Fibroblast of the aortic adventitia (primary cell): ENCODE data around the gene UBE2E2. TPM values are rescaled to one million over a fixed set of nuclear protein-coding genes. Genes with fewer than 3 reads are reported as not detected.

Experiments used
- DNase-seq: peaks from one replicate; pipeline ENCODE4 v3.0.0-alpha.2; 2010; ENCODE audit warnings: low read depth
- H3K4me3 ChIP-seq: 2 replicates; pipeline ENCODE4 v1.5.1; 2011; ENCODE audit warnings: low read depth, mild to moderate bottlenecking, control low read depth, low read length, moderate library complexity
- total RNA-seq: library from RNA; depleted of rRNA; stranded (reverse); fragments of >200 nt; gene quantifications from 2 replicates; pipeline ENCODE4 v1.2.3, GENCODE V29; 2012; ENCODE audit warnings: low replicate concordance
- TF ChIP-seq, protein P1 (sequence below): IDR thresholded peaks from 2 replicates; pipeline ENCODE4 v1.5.1; 2011; ENCODE audit warnings: mild to moderate bottlenecking, low read length, control low read depth, inconsistent platforms; ENCODE audit not compliant: insufficient read depth

Gene UBE2E2
- total RNA-seq, 1 donor = 49.1 TPM

DNA sequence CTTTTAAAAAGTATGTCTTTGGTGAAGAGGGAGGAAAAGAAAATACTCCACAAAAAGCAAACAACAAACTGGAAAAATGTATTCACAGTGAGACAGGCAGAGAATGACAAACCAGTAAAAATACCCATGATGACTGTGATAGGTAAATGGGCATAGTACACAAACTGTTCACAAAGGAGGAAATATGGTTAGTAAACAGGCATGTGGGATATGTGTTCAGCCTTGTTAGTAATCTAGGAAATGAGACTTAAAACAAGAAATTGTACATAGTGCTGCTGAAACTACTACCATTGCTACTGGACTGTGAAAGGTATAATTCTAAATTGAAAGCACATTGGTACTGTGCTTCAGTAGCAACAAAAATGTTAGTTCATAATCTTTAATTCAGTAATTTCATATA, 50.1 kb downstream of the UBE2E2 start:
- no peak overlapping the region for H3K4me3 ChIP-seq
- TF ChIP-seq, protein P1, sequence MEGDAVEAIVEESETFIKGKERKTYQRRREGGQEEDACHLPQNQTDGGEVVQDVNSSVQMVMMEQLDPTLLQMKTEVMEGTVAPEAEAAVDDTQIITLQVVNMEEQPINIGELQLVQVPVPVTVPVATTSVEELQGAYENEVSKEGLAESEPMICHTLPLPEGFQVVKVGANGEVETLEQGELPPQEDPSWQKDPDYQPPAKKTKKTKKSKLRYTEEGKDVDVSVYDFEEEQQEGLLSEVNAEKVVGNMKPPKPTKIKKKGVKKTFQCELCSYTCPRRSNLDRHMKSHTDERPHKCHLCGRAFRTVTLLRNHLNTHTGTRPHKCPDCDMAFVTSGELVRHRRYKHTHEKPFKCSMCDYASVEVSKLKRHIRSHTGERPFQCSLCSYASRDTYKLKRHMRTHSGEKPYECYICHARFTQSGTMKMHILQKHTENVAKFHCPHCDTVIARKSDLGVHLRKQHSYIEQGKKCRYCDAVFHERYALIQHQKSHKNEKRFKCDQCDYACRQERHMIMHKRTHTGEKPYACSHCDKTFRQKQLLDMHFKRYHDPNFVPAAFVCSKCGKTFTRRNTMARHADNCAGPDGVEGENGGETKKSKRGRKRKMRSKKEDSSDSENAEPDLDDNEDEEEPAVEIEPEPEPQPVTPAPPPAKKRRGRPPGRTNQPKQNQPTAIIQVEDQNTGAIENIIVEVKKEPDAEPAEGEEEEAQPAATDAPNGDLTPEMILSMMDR = no peak
- DNase-seq = no peak

DNA sequence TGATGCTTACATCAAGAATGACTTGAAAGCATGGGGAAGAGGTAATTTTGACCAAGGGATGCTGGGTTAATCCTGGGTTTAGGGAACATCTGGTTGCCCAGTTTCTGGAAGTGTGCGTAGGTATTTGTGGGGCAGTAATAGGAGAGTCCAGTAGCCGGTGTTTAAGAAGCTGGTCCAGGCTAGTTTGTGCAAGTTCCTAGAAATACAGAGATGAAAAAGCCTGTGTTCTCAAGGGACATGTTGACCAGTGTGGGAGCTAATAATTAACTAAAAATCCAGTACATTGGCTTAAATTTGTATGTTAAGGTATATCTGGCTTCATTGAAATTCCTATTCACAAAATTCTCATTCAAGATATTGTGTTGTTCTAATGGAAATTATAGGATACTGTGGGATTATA, 51.2 kb downstream of the UBE2E2 start:
- no peak overlapping the region for H3K4me3 ChIP-seq
- DNase-seq = no peak
- TF ChIP-seq, protein P1 = no peak

DNA sequence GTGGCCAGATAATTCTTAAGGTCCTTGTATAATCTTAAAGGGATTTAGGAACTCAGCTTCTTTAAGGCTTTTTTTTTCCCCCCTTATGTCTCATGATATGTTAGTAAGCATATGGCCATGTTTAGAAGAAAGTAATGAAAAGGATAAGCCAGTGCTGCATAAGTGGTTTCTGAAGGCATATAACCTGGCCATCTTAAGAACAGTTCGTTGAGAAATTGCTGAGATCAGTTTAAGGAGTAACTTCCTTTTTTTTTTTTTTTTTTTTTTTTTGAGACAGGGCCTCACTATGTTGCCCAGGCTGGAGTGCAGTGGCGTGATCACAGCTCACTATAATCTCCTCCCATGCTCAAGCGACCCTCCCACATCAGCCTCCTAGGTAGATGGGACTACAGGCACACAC, 51.7 kb downstream of the UBE2E2 start:
- no peak overlapping the region for H3K4me3 ChIP-seq
- DNase-seq = no peak
- TF ChIP-seq, protein P1 = no peak

DNA sequence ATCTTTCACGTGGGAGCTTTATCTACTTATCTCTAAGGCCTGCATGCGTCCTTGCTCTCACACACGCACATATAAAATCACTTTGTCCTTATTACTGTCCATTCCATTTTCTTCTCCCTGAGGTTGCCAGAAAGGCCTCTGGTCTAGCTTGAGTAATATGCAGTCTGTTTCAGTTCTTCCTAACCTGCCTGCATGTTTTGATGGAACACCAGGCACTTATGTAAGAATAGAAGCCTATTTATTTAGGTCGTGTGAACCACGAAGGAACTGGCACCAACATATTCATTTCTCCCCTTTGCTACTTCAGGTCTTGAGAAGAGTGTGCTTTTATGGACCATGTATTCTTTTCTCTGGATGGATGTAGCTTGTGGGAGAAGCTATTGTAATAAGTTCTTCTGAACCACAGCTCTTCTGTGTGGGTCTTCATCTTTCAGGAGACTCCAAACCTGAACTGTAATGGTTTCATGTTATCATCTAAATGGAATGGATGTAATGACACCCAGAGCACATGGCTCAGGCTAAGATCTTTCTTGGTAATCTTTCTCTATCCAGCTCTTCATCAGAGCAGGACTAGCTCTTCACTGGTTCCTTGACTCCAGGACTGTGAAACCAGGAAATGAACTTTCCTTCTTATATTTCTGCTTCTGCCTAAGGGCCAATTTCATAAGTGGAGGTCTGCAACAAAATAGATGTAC, 53.8 kb downstream of the UBE2E2 start:
- TF ChIP-seq, protein P1 = no peak
- no peak for DNase-seq
- H3K4me3 ChIP-seq = no peak overlapping the region

DNA sequence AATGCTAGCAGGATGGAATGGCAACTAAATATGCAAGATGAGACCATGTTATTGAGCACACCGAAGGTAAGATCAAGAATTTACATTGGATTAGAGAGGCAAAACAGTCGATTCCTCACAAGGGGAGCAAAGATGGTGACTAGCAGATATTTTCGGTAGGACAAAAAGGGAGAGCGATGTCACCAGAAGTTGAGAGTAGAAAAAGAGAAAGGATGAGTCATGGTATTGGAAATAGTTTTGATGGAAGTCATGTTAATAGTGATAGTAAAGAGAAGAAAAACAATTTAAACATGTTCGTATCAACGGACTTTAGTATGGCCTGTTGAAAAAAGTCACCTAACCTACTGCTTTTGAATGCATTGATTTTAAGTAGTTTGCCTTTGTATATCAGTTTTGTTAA, 55.0 kb downstream of the UBE2E2 start:
- TF ChIP-seq, protein P1 = no peak
- no peak overlapping the region for H3K4me3 ChIP-seq
- no peak for DNase-seq

DNA sequence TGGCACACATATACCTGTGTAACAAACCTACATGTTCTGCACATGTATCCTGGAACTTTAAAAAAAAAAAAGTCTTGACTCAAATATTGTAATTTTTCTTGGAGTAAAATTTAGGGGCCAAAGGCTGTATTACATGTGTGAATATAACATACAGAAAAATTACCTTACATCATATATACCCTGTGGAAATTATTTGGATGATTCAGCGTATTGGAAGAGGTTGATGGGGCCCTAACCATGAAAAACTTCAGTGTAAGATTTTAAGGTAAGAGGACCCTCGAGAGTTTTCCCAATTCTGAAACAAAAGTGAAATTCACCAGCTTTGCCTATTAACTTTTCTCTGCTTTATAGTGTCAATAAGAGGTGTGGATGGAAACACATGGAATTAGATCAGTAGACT, 56.4 kb downstream of the UBE2E2 start:
- no peak for DNase-seq
- H3K4me3 ChIP-seq = no peak overlapping the region
- TF ChIP-seq, protein P1 = no peak

DNA sequence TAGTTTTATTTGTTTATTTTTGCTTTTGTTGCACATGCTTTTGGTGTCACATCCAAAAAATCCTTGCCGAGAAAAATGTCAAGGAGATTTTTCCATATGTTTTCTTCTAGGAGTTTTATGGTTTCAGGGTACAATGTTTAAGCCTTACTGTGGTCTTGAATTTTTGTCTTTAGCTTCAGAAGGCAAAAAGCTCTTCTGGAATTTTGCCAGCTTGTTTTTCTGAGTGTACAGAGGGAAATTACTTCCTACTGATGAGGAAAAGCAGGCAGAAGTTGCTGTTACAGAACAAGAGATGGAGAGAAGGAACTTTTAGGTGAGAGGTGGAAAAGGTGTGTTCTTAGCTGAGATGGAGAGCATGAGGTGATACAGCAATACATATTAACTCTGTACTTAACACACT, 59.6 kb downstream of the UBE2E2 start:
- DNase-seq = no peak
- TF ChIP-seq, protein P1 = no peak
- no peak overlapping the region for H3K4me3 ChIP-seq
